ENCODE measurements around the gene NPTX2.

Gene NPTX2

DNA sequence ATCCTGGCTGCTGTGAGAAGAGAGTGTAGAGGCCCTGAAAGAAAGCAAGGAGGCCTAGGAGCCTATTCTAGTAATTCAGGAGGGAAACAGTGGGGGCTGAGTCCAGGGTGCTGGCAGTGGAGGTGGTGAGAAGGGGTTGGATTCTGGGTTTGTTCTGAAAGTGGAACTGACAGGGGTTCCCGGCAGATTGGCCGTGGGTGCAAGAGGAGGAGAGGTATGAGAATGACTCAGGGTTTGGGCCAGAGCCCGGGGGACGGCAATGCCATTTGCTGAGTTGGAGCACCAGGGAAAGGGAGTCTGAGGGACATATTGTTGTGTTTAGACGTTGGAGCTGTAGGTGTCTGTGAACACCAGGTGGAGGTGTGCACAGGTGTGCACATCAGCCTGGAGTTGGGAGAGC is 38.5 kb downstream of the NPTX2 start:
- DNase-seq: no peak

DNA sequence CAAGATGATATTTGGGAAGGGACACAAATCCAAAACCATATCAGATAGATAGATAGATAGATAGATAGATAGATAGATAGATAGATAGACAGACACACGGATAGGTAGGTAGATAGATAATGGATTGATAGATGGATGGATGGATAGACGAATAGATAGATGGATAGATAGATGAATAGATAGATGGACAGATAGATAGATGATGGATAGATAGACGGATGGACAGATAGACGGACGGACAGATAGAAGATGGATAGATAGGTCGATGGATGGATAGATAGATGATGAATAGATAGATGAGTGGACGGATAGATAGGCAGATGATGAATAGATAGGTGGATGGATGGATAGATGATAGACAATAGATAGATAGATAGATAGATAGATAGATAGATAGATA is 39.8 kb downstream of the NPTX2 start:
- no peak for DNase-seq

DNA sequence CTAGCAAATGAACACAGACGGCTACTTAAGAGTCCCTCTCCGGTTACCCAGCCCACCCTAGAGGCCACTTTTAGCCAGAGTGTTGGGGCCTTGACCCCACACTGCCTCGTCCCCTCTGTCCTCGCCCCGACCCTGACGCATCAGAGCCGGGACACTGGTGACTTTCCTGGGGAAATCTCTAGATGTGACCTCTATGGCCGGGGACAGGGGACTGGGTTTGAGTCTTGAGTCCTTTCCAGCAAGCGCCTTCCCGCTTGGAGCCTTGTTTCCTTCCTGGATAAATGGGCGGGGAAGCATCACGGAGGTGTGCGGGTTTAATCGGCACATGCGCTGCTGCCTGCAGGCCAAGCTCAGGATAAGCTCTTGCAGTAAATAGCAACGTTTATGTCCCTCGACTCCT is 40.7 kb downstream of the NPTX2 start:
- DNase-seq: no peak

DNA sequence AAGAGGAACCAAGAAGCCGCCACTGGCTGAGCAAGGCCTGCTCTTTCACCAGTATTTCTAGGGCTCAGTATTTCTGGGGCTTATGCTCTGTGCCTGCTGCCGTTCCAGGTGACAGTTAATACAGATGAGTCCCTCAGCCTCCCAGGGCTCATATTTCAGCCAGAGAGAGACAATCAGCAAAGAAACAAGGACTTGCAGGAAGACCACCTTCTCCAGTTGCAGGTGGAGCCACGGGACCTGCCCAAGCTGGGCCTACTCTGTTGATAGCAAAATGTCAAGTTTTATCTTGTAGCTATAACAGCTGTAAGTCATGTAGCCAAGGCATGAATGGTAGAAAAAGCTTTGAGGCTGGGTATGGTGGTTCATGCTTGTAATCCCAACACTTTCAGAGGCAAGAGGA is 42.7 kb downstream of the NPTX2 start:
- no peak for DNase-seq

DNA sequence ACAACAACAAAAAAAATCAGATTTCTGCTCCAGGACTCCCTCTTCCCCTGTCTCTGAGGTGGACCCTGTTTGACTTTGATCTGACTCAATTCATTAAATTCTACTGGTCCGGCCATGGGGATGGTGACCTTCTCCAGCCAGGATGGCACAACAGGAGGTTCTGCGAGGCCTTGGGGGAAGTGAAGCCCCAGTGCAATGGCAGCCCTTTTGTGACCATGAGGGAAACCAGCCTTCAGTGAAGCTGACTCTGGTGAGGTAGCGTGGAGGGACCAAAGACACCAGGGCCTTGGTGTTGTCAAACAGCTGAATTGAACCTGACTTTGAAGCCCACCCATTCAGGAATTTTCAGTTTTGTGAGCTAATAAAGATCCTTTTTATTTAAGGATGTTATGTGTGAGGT is 44.5 kb downstream of the NPTX2 start:
- DNase-seq: no peak

DNA sequence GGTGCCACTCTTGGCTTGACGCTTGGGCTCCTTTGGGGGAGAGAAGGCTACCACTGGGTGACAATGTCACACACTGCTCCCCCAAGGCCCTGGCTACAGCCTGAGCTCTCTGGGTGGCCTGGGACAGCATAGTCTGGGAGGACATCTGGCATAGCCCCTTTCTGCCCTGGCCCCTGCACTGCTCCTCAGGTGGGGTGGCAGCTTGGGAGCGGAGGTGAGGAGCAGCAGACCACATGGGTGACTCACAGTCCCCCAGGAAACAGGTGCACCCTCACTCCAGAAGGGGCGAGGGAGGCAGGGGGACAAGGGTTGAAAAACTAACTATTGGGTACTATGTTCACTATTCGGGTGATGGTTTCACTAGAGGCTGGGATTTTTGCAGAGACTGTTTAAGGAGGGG is 45.2 kb downstream of the NPTX2 start:
- DNase-seq: no peak

DNA sequence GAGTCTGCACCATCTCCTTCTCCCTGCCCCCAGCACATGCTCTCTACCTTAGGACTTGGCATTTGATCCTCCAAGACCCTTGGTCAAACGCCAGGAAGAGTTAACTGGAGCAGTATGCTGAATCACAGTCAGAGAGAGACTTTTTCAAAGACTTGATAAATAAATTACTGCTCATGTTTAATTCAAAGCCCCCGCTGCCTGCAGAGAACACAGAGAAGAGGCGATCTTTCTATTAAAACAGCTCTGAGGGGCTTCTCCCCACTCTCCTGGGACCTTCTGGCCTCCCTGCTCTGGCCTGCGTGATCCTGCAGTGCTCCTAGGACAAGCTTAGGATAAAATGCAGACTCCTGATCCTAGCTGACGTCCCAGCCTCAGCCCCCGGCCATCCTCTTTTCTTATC is 47.8 kb downstream of the NPTX2 start:
- no peak for DNase-seq

DNA sequence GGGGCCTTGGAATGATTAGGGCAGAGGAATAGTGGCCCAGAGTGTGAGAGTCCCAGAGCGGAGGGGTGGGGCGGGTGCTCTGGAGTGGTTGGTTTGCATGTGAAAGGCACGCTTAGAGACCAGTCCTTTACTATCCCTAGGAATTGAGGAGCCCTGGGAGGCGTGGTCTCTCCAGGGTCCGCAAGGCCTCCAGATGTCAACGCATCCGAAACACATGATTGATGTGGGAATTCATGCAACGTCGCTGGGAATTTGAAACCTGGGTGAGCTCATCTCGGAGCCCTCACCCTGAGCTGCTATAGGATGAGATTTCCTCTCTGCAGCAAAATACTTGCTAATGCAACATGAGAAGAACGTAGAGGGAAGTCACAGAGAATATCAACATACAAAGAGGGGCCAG is 51.2 kb downstream of the NPTX2 start:
- DNase-seq: no peak

DNA sequence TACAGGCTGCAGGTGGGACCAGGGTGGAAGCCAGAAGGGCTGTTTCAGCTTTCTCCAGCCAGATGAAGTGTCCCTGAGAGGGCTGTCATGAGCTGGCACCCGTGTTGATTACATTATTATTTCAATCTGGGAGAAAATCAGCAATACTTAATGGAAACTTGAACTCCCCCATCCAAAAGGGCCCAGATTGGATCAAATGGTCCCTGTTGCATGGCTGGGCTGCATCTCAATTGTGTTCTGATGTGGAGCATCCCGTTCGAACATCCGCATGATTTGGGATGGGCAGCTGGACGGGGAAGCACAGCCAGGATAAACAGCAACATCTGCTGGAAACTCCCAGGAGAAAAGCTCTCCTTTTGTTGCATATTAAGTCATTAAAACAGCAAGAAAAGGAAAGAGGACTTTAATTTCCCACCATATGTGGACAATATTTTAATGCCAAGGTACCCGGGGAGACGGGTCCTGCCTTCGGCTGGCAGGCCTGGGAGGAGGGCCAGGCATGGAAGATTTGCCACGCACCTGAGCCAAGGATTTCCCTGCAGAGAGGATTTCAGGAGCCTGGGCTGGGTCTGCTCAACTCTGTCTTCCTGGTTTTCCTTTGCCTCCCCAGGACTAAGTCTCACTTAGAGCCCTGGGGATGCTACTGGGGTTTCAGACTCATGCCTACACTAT is 52.4 kb downstream of the NPTX2 start:
- no peak for DNase-seq

DNA sequence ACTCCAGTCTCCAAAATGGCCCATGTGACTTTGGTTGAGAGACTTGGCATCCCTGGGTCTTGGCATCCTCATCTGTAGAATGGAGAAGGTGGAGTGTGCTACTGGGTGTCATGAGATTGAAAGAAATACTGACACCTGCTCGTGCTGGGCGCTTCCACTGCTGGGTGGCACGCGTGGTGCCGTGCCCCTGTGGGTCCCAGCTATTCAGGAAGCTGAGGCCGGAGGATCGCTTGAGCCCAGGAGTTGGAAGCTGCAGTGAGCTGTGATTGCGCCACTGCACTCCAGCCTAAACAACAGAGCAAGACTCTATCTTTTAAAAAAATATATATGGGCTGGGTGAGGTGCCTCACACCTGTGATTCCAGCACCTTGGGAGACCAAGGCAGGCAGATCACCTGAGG is 53.1 kb downstream of the NPTX2 start:
- DNase-seq: no peak

DNA sequence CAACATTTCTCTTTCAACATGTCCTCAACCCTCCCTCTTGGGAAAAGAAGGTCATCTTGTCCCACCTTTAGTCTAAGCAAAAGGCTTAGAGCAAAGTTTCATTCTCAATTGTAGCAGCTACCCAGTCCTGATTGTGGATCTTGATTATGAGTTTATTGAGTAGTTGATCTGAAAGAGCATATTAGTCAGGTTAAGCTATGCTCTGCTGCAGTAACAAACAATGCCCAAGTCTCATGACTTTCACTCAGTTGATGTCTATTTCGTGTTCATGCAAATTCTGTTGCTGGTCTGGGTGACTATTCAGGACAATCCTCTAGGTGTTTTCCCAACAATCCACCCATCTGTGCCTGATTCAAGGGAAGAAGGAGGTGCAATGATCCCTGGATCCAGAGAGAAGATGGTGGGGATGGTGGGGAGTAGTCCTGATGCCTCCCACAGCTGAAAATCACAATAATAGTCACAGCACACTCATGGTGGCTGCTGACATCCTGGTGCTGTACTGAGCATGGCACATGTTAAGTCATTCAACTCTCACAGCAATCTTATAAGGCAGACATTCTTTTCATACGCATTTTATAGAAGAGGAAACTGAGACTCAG is 54.7 kb downstream of the NPTX2 start:
- no peak for DNase-seq

DNA sequence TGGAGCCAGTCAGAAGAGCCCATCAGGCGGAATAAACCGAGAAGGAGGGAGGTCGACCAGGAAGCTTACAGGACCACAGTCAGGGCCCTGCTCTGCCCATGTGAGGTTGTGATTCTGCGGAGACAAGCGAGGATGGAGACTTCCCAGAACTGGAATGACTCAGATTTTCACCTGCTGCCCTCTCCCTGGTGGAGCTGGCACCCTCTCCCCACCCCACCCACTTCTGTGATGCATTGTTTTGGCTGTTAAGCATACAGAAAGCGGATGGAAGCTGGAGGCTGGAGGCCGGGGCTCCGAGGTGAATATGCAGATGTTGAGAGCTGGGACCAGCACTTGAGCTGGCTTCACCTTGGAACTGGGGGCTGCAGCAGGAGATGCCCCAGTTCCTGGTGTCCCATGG is 57.4 kb downstream of the NPTX2 start:
- no peak for DNase-seq

DNA sequence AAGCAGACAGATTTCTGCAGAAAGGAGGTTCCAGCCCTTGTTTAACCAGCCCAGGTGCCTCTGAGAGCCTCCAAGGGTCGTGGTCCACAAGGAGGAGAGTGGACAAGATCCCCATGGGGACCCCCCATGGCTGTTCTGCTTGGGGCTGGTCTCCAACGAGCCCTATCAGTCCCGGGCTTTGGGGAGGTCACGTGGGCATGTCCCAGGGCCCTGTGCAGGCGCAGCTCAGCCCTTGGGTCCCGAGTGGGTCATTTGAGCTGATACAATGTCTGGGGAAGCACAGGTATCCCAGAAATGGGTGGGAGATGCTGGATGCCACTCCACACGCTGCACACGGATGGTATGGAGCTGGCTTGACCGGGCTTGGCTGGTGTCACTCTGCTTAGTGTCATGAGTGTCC is 57.8 kb downstream of the NPTX2 start:
- no peak for DNase-seq

DNA sequence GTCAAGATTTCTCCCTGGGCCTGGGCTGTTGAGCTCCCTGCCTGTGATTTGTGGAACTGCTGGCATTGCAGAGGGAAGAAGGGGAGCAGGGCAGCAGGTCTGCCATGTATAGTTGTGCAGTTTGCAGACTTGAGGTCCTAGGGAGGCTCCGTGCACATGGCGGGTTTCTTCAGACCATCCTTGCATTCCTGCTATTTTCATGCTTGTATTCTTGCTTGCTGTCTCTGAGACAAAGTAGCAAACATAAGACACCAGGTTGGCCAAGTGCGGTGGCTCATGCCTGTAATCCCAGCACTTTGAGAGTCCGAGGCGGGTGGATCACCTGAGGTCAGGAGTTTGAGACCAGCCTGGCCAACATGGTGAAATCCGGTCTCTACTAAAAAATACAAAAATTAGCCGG is 61.1 kb downstream of the NPTX2 start:
- DNase-seq: no peak
